CD14-positive monocyte (primary cell): Measurements from ENCODE around the gene TBC1D16. TPM values are rescaled to one million over a fixed set of nuclear protein-coding genes. Genes with fewer than 3 reads are reported as not detected.

Source experiments
- DNase-seq, 3 donors: peaks; one replicate each; pipeline ENCODE4 v3.0.0-alpha.2; 2011 to 2022
- H2AFZ ChIP-seq: 2 replicates; pipeline ENCODE4 v1.6.0; 2012; ENCODE audit warnings: mild to moderate bottlenecking, low read depth, low read length, inconsistent platforms; ENCODE audit not compliant: insufficient read depth, poor library complexity, severe bottlenecking
- H3K27ac ChIP-seq, 2 donors: 1 replicate in 1 of 2; 2 replicates in 1 of 2; pipeline ENCODE4 v1.5.1; 2012 to 2013; ENCODE audit warnings: low read length in 2 of 2, control low read depth in 1 of 2, inconsistent platforms in 1 of 2, low read depth in 1 of 2, mild to moderate bottlenecking in 1 of 2
- H3K27me3 ChIP-seq, 2 donors: one replicate each; pipeline versions ENCODE4 v1.6.0 to v1.6.1; 2011 to 2013; ENCODE audit warnings: low read length in 2 of 2; ENCODE audit not compliant: control insufficient read depth in 2 of 2, insufficient read depth in 2 of 2
- H3K36me3 ChIP-seq, 2 donors: replicated peaks in 1 of 2; 1 replicate in 1 of 2; 2 replicates in 1 of 2; pipeline versions ENCODE4 v1.5.1 to v1.6.1; 2012 to 2013; ENCODE audit warnings: low read length in 2 of 2, control low read depth in 1 of 2, inconsistent platforms in 1 of 2, mild to moderate bottlenecking in 1 of 2; ENCODE audit not compliant: insufficient read depth in 2 of 2, control insufficient read depth in 1 of 2
- H3K4me1 ChIP-seq, 2 donors: 1 replicate in 1 of 2; 2 replicates in 1 of 2; pipeline versions ENCODE4 v1.5.1 to v1.6.1; 2012 to 2013; ENCODE audit warnings: low read length in 2 of 2, control low read depth in 1 of 2, inconsistent platforms in 1 of 2, mild to moderate bottlenecking in 1 of 2, moderate library complexity in 1 of 2; ENCODE audit not compliant: insufficient read depth in 2 of 2, control insufficient read depth in 1 of 2
- H3K4me2 ChIP-seq: replicated peaks from 2 replicates; pipeline ENCODE3; 2012; ENCODE audit warnings: low read length, moderate library complexity, mild to moderate bottlenecking; ENCODE audit not compliant: poor library complexity, severe bottlenecking; ENCODE audit errors: extremely low read depth
- H3K4me3 ChIP-seq, 3 experiments: fragments of 200-600 bp in 1 of 3; sonication (generic) in 1 of 3; replicated peaks in 1 of 3; 1 replicate in 2 of 3; 2 replicates in 1 of 3; pipeline ENCODE4 v1.5.1; 2011 to 2013; ENCODE audit warnings: low read length in 3 of 3, mild to moderate bottlenecking in 3 of 3, control low read depth in 2 of 3, low read depth in 2 of 3, inconsistent platforms in 1 of 3, moderate library complexity in 1 of 3
- H3K79me2 ChIP-seq: 2 replicates; pipeline ENCODE4 v1.6.0; 2012; ENCODE audit warnings: mild to moderate bottlenecking, control low read depth, inconsistent platforms, low read length, moderate library complexity; ENCODE audit not compliant: insufficient read depth
- H3K9ac ChIP-seq: 2 replicates; pipeline ENCODE4 v1.6.0; 2017; ENCODE audit warnings: low read length, mild to moderate bottlenecking; ENCODE audit not compliant: insufficient read depth, poor library complexity, severe bottlenecking
- H3K9me3 ChIP-seq, 2 donors: replicated peaks in 1 of 2; 1 replicate in 1 of 2; 2 replicates in 1 of 2; pipeline versions ENCODE4 v1.5.1 to v1.6.1; 2012 to 2013; ENCODE audit warnings: low read length in 2 of 2, control low read depth in 1 of 2; ENCODE audit not compliant: control insufficient read depth in 1 of 2, insufficient read depth in 1 of 2
- H4K20me1 ChIP-seq: 2 replicates; pipeline ENCODE4 v1.6.0; 2012; ENCODE audit warnings: mild to moderate bottlenecking, low read length, control low read depth, moderate library complexity; ENCODE audit not compliant: insufficient read depth
- H3K27ac Mint-ChIP-seq, 7 donors: one replicate each; pipeline ENCODE4 v1.8.0; 2020; ENCODE audit warnings: mild to moderate bottlenecking in 7 of 7, mixed read lengths in 7 of 7, moderate library complexity in 6 of 7, inconsistent platforms in 2 of 7
- H3K27me3 Mint-ChIP-seq, 3 donors: one replicate each; pipeline ENCODE4 v1.8.0; 2021 to 2022; ENCODE audit warnings: low read depth in 3 of 3, mild to moderate bottlenecking in 3 of 3, mixed read lengths in 3 of 3, moderate library complexity in 3 of 3, inconsistent platforms in 1 of 3
- H3K36me3 Mint-ChIP-seq, 2 donors: one replicate each; pipeline ENCODE4 v1.8.0; 2020; ENCODE audit warnings: mixed read lengths in 2 of 2, inconsistent platforms in 1 of 2, mild to moderate bottlenecking in 1 of 2
- H3K4me1 Mint-ChIP-seq: one replicate; pipeline ENCODE4 v1.8.0; 2020; ENCODE audit warnings: mild to moderate bottlenecking, mixed read lengths
- H3K4me3 Mint-ChIP-seq, 2 donors: one replicate each; pipeline ENCODE4 v1.8.0; 2020; ENCODE audit warnings: mild to moderate bottlenecking in 2 of 2, mixed read lengths in 2 of 2, moderate library complexity in 1 of 2
- H3K9me3 Mint-ChIP-seq, 7 donors: one replicate each; pipeline ENCODE4 v1.8.0; 2020 to 2022; ENCODE audit warnings: mixed read lengths in 7 of 7, mild to moderate bottlenecking in 6 of 7, moderate library complexity in 6 of 7, inconsistent platforms in 2 of 7
- CTCF ChIP-seq: fragments of 200-600 bp; IDR thresholded peaks from one replicate; pipeline ENCODE4 v1.8.0; 2022; ENCODE audit warnings: antibody characterized with exemption, mild to moderate bottlenecking
- WGBS: methylation state at CpG from one replicate; pipeline ENCODE4 v1.1.5; 2013; ENCODE audit warnings: missing lambda C conversion rate; ENCODE audit not compliant: insufficient coverage; 5-methylcytosine and 5-hydroxymethylcytosine counted together
- intact Hi-C, 2 donors: fragments of 100-400 bp; cut with micrococcal nuclease; formaldehyde crosslinking; loops; one replicate each; pipeline versions ENCODE4 v1.15.0 to v1.15.1; 2023
- polyA plus RNA-seq, 3 donors: library from polyadenylated mRNA; depleted of rRNA in 1 of 3; unstranded in 2 of 3; stranded (reverse) in 1 of 3; fragments of 300-500 nt in 2 of 3; fragments of >200 nt in 1 of 3; fragmentation: Illumina TruSeq in 2 of 3; gene quantifications; 1 replicate in 2 of 3; 2 replicates in 1 of 3; pipeline ENCODE4 v1.2.3, GENCODE V29; 2012 to 2021

TBC1D16 gene
- polyA plus RNA-seq, 3 donors, result 0.11 to 0.53 (median 0.27) TPM

- Histone ChIP-seq H3K4me3 (no peak overlapping the region), H2AFZ (no peak overlapping the region), H3K79me2 (no peaks in the 10 kb centered on the region), H3K36me3 (no peaks in the 10 kb centered on the region), H3K4me1 (no peaks in the 10 kb centered on the region), H3K27ac (no peak overlapping the region), H3K9ac (no peak overlapping the region), H3K9me3 (no peaks in the 10 kb centered on the region), H3K27me3 (no peaks in the 10 kb centered on the region), H3K4me2 (no peak overlapping the region), H4K20me1 (no peaks in the 10 kb centered on the region)
- H3K9me3 Mint-ChIP-seq, result no peaks in the 10 kb centered on the region
- no peak for TF ChIP-seq CTCF
- H3K36me3 Mint-ChIP-seq, result no peaks in the 10 kb centered on the region
- no peak overlapping the region for H3K4me3 Mint-ChIP-seq
- no peak for DNase-seq
- H3K4me1 Mint-ChIP-seq, result no peaks in the 10 kb centered on the region
- H3K27me3 Mint-ChIP-seq, result peaks cover 6 to 28% (median 11%) of the 10 kb centered on the region in 3 donors
- intact Hi-C loops, result no loop called here
- no peak overlapping the region for H3K27ac Mint-ChIP-seq
- 48% methylated on average over 13 of the region's 19 CpGs for WGBS
These were observed 114.8 kb downstream of the TBC1D16 start for GRCh38 chr17:79920751-79921410.

- Histone ChIP-seq H3K9me3 (no peaks in the 10 kb centered on the region), H3K4me1 (no peaks in the 10 kb centered on the region), H3K79me2 (no peaks in the 10 kb centered on the region), H3K36me3 (no peaks in the 10 kb centered on the region), H3K9ac (no peak overlapping the region), H3K4me3 (no peak overlapping the region), H2AFZ (no peak overlapping the region), H4K20me1 (no peaks in the 10 kb centered on the region), H3K27me3 (no peaks in the 10 kb centered on the region), H3K27ac (no peak overlapping the region), H3K4me2 (no peak overlapping the region)
- WGBS, result 77% methylated on average over 19 of the region's 28 CpGs
- intact Hi-C loops, result loop anchor here (5.0 kb wide), 2 partner anchors 128 to 133 kb away; no protein-coding TSS in a partner anchor
- DNase-seq, result no peak
- Mint-ChIP-seq H3K4me1 (no peaks in the 10 kb centered on the region), H3K9me3 (no peaks in the 10 kb centered on the region), H3K4me3 (no peak overlapping the region), H3K27ac (no peak overlapping the region), H3K36me3 (no peaks in the 10 kb centered on the region), H3K27me3 (peaks cover 9 to 24% (median 10%) of the 10 kb centered on the region in 3 donors)
- no peak for TF ChIP-seq CTCF
These were observed 115.6 kb downstream of the TBC1D16 start for GRCh38 chr17:79919862-79920720.
